Parathyroid adenoma (tissue), 2 donors: Measurements from ENCODE around the gene CFAP43.
"Not testable (repeated sequence)": the region's sequence is repeated elsewhere in the genome, so short reads cannot be mapped to it uniquely, and the experiment has no call there.

Experiments
- H2AFZ ChIP-seq: fragments of 300-600 bp; sonication (generic); one replicate; pipeline ENCODE4 v1.7.0; 2017; ENCODE audit warnings: antibody characterized with exemption, mild to moderate bottlenecking
- H3K27ac ChIP-seq: fragments of 300-600 bp; sonication (generic); one replicate; pipeline ENCODE4 v1.7.0; 2017
- H3K27me3 ChIP-seq: fragments of 300-600 bp; sonication (generic); one replicate; pipeline ENCODE4 v1.7.0; 2017; ENCODE audit warnings: low read length; ENCODE audit not compliant: control insufficient read depth, insufficient read depth
- H3K36me3 ChIP-seq: fragments of 300-600 bp; sonication (generic); one replicate; pipeline ENCODE4 v1.7.0; 2017; ENCODE audit warnings: low read length; ENCODE audit not compliant: control insufficient read depth, insufficient read depth
- H3K4me1 ChIP-seq: fragments of 300-600 bp; sonication (generic); one replicate; pipeline ENCODE4 v1.7.0; 2017; ENCODE audit warnings: control low read depth
- H3K4me2 ChIP-seq: fragments of 300-600 bp; sonication (generic); one replicate; pipeline ENCODE4 v1.7.0; 2017; ENCODE audit warnings: low read length
- H3K4me3 ChIP-seq: fragments of 300-600 bp; sonication (generic); one replicate; pipeline ENCODE4 v1.7.0; 2017; ENCODE audit warnings: low read depth, low read length
- H3K79me2 ChIP-seq: fragments of 300-600 bp; sonication (generic); one replicate; pipeline ENCODE4 v1.7.0; 2017; ENCODE audit warnings: control low read depth
- H3K9ac ChIP-seq: fragments of 300-600 bp; sonication (generic); one replicate; pipeline ENCODE4 v1.7.0; 2017; ENCODE audit warnings: mild to moderate bottlenecking
- H3K9me3 ChIP-seq: fragments of 300-600 bp; sonication (generic); one replicate; pipeline ENCODE4 v1.7.0; 2017; ENCODE audit warnings: low read length; ENCODE audit not compliant: control insufficient read depth
- TF ChIP-seq, protein P1 (sequence below): fragments of 300-600 bp; sonication (generic); IDR thresholded peaks from one replicate; pipeline ENCODE4 v1.7.0; 2017; ENCODE audit warnings: antibody characterized with exemption, mild to moderate bottlenecking
- donor health status: primary hyperparathyroidism.

CFAP43 gene

DNA sequence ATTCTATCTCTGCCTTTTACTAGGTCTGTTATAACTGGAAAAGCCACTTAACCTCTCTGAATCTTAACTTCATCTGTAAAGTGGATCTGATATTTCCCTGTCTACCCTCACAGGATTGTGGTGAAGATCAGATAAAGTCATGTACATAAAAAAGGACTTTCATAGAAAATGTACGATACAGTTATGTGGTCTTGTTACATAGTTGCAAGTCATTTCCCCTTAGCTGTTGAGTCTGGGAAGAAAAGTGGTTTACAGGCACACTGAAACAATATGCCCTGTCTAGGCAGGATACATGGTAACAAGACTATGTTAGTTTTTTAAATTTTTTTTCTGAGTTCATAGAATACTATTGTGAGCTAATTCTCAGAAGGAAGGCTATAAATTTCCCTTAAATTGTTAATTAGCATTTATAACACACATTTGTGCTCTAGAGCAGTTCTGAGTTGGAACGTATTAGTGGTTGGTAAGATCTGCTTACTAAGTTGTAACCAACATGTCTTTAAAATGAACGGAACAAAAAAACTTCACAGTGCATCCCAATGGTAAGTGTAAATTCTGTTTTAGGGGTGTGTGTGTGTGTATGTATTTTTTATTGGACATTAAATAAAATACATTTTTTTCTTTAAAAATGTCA, 15.5 kb upstream of the CFAP43 start:
- Histone ChIP-seq H3K27me3 (no peaks in the 10 kb centered on the region), H3K36me3 (no peaks in the 10 kb centered on the region), H3K4me2 (no peak overlapping the region), H3K9me3 (no peaks in the 10 kb centered on the region), H3K4me1 (no peaks in the 10 kb centered on the region), H3K9ac (no peak overlapping the region), H3K79me2 (no peaks in the 10 kb centered on the region), H3K4me3 (no peak overlapping the region), H2AFZ (no peak overlapping the region), H3K27ac (no peak overlapping the region)
- TF ChIP-seq, protein P1, sequence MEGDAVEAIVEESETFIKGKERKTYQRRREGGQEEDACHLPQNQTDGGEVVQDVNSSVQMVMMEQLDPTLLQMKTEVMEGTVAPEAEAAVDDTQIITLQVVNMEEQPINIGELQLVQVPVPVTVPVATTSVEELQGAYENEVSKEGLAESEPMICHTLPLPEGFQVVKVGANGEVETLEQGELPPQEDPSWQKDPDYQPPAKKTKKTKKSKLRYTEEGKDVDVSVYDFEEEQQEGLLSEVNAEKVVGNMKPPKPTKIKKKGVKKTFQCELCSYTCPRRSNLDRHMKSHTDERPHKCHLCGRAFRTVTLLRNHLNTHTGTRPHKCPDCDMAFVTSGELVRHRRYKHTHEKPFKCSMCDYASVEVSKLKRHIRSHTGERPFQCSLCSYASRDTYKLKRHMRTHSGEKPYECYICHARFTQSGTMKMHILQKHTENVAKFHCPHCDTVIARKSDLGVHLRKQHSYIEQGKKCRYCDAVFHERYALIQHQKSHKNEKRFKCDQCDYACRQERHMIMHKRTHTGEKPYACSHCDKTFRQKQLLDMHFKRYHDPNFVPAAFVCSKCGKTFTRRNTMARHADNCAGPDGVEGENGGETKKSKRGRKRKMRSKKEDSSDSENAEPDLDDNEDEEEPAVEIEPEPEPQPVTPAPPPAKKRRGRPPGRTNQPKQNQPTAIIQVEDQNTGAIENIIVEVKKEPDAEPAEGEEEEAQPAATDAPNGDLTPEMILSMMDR: no peak

- no peaks in the 10 kb centered on the region for H3K9me3 ChIP-seq
- no peaks in the 10 kb centered on the region for H3K4me1 ChIP-seq
- no peak overlapping the region for H3K27ac ChIP-seq
- H3K27me3 ChIP-seq: no peaks in the 10 kb centered on the region
- H2AFZ ChIP-seq: no peak overlapping the region
- TF ChIP-seq, protein P1: no peak
- H3K4me3 ChIP-seq: no peak overlapping the region
- H3K79me2 ChIP-seq: no peaks in the 10 kb centered on the region
- no peaks in the 10 kb centered on the region for H3K36me3 ChIP-seq
- no peak overlapping the region for H3K4me2 ChIP-seq
- no peak overlapping the region for H3K9ac ChIP-seq
These were observed 14.8 kb upstream of the CFAP43 start for GRCh38 chr10:104246976-104247375.

GRCh38 chr10:104245066-104245632, 13.0 kb upstream of the CFAP43 start:
- Histone ChIP-seq H2AFZ (no peak overlapping the region), H3K27ac (no peak overlapping the region), H3K9me3 (no peaks in the 10 kb centered on the region), H3K9ac (no peak overlapping the region), H3K79me2 (no peaks in the 10 kb centered on the region), H3K27me3 (no peaks in the 10 kb centered on the region), H3K4me2 (no peak overlapping the region), H3K4me3 (no peak overlapping the region), H3K4me1 (no peaks in the 10 kb centered on the region), H3K36me3 (no peaks in the 10 kb centered on the region)
- TF ChIP-seq, protein P1: no peak

GRCh38 chr10:104243512-104243911, 11.3 kb upstream of the CFAP43 start:
- TF ChIP-seq, protein P1: no peak
- no peak overlapping the region for H3K4me3 ChIP-seq
- no peak overlapping the region for H3K27ac ChIP-seq
- H2AFZ ChIP-seq: no peak overlapping the region
- H3K36me3 ChIP-seq: no peaks in the 10 kb centered on the region
- no peaks in the 10 kb centered on the region for H3K27me3 ChIP-seq
- H3K4me1 ChIP-seq: no peaks in the 10 kb centered on the region
- H3K79me2 ChIP-seq: no peaks in the 10 kb centered on the region
- H3K9me3 ChIP-seq: no peaks in the 10 kb centered on the region
- H3K9ac ChIP-seq: no peak overlapping the region
- H3K4me2 ChIP-seq: no peak overlapping the region

DNA sequence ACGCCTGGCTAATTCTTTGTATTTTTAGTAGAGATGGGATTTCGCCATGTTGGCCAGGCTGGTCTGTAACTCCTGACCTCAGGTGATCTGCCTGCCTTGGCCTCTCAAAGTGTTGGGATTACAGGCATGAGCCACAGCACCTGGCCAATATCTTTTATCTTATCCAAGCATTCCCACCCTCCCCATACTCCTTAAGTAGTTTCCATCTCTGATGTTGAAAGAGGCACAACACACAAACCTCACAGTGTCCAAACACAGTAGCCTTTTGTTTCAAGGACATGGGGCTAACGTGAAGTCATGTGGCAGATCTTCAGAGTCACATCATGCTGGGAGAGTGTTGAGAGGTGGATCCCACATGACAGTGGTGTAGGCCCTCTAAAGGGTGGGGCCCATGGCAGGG, 10.8 kb upstream of the CFAP43 start:
- H3K9ac ChIP-seq, H3K27me3 ChIP-seq, H3K4me1 ChIP-seq, H3K27ac ChIP-seq, H3K36me3 ChIP-seq, H3K9me3 ChIP-seq, H3K4me3 ChIP-seq, H3K4me2 ChIP-seq, H3K79me2 ChIP-seq, H2AFZ ChIP-seq: not testable (repeated sequence)
